HG03025 (cell line): ENCODE measurements around the gene CXCR2.
"Not testable (repeated sequence)": the region's sequence is repeated elsewhere in the genome, so short reads cannot be mapped to it uniquely, and the experiment has no call there.

Experiments used
- ATAC-seq: cut with Tn5 transposase; IDR thresholded peaks from one replicate; pipeline ENCODE4 v1.9.1; 2021; ENCODE audit warnings: mild to moderate bottlenecking, moderate library complexity; ENCODE audit not compliant: unreplicated experiment, low FRiP score

Gene CXCR2

GRCh38 chr2:218125626-218126080 lies at the start of gene CXCR2:
CXCR2 (plus strand) TSS chr2:218126028; CDS start chr2:218134802, 8,774 bp downstream.
- ATAC-seq: no peak

- no peak for ATAC-seq
Observed at GRCh38 chr2:218077464-218078216, 48.2 kb upstream of the CXCR2 start.

DNA sequence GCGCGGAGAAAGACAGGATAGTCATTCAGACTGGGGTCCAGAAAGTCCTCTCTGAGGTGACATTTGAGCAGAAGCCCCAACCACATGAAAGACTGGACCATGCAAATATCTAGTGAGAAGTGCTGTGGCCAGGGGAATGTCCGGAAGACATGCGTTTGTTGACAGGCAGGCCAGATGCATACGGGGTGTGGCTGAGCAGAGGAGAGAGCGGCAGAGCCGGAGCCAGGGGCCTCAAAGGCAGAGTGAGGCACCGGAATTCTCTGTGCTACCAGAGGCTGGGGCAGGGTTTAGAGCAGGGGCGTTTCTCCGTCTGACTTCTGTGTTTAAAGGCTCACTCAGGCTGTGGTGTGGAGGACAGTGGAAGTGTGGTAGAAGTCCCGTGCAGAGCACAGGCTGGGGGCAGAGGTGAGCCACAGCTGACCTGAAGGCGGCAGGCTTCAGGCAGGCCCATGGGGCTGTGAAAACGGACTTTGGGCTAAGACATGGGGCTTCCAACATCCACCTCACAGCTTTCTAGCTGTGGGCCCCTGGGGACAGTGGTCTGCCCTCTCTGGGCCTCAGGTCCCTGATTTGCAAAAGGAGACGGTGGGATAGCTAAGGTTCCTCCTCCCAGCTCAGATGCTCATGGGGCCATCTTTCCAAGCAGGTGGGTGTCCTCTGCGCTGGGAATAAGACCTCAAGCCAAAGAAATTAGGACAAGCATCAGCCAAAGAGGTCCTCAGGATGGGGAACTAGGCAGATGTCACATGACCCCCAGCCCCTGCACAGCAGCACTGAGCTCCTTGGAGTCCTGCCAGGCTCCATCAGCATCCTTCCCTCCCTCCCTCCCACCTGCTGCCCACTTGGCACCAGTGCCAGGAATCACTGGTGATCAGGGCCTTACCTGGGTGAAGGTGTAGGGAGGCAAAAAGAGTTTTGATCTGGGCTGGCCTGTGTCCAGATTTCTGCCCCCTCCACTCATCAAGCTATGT lies 45.6 kb upstream of the CXCR2 start:
- ATAC-seq: no peak

DNA sequence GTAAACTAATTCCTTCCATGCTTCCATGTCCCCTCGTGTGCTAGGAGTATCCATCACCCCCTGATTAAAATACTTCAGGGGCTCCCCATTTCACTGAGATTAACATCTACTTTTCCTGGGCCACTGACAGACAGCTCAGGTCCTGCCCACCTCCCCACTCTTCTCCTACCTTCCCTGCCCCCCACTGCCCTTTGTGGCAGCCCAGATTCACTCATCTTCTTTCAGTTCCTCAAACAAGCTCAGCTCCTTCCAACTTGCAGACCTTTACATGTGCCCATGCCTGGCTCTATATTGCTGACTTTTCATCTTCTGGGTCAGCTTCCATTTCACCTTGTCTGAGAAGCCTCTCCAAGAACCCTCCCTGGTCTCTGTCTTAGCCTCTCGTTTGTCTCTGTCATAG lies 44.8 kb upstream of the CXCR2 start:
- ATAC-seq: peak; percentile 85

DNA sequence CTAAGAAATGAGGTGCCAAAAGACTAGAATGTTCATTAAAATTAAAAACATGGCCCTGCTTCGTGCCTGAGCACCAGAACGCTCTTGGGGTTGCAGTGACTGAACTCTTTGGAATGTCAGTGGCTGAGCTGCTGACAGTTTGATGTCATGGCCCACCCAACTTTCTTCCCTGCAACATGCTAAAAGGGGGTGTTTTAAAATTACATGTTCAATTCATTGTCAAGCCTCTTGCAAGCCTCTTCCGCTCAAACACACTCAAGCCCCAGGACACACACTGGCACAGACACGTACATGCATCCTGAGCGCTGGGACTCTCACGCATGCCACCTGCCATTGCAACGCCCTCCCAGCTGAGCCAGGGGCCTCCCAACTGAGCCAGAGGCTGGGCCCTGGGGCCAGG lies 44.1 kb upstream of the CXCR2 start:
- no peak for ATAC-seq

DNA sequence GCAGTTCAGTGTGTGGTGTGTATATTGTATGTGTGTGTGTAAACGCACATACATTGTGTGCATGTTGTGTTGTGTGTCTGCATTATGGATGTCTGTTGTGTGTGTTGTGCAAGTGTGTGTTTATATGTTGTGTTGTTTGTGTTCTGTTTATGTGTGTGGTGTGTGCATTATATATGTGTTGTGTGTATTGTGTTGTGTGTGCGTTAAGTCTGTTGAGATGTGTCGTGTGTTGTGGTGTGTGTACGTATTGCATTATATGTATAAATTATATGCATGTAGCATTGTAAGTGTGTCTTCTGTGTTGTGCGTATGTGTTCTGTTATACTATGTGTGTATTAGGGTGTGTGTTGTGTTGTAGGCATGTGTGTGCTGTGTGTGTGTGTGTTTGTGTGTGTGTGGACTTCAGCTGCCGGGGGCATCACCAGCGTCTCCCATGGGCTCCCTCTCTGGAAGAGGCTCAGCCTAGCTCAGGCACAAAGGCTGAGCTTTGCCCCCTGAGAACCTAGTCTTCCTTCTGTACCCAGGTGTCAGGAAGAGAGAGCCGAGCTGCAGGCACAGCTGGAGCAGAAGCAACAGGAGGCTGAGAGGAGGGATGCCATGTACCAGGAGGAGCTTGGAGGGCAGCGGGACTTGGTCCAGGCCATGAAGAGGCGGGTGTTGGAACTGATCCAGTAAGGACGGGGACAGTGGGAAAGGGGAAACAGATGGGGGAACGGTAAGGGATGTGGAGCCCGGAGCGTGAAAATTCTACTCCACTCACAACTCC lies 43.1 kb upstream of the CXCR2 start:
- ATAC-seq: no peak

DNA sequence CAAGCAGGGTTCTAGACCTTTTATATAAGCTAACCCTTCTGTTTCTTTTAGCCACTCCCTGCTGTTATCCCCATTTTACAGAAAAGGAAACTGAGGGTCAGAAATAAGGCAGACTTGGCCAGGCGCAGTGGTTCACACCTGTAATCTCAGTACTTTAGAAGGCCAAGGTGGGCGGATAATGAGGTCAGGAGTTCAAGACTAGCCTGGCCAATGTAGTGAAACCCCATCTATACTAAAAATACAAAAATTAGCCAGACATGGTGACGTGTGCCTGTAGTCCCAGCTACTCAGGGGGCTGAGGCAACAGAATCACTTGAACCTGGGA lies 42.5 kb upstream of the CXCR2 start:
- no peak for ATAC-seq

- ATAC-seq: no peak
Observed at GRCh38 chr2:218086478-218086877, 39.4 kb upstream of the CXCR2 start.

- ATAC-seq: no peak
Observed at GRCh38 chr2:218089259-218089658, 36.6 kb upstream of the CXCR2 start.

- ATAC-seq: no peak
Observed at GRCh38 chr2:218091746-218092145, 34.1 kb upstream of the CXCR2 start.

DNA sequence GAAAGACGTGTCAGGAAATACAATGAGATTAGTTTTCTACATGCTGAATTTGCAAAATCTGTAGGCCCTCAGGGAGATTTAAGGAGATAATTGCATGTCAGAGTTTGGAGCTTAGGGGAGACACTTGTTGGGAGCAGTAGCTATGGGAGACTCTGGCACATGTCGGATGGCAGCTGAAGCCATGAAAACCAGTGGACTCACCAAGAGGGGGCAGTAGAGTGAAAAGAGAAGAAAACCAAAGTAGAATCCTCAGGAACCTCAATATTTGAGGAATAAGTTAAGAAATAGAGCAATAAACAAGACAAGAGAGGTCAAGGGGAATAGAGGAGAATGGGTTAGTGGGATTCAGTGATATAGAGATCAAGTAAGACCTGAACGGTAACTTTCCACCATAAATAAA lies 31.9 kb upstream of the CXCR2 start:
- no peak for ATAC-seq

DNA sequence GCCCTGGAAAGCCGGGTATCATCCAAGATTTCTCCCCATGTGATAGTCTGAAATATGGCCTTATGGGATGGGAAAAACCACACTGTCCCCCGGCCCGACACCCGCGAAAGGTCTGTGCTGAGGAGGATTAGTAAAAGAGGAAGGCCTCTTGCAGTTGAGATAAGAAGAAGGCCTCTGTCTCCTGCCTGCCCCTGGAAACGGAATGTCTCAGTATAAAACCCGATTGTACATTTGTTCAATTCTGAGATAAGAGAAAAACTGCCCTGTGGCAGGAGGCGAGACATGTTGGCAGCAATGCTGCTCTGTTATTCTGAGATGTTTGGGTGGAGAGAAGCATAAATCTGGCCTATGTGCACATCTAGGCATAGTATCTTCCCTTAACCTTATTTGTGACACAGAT lies 30.0 kb upstream of the CXCR2 start:
- no peak for ATAC-seq

DNA sequence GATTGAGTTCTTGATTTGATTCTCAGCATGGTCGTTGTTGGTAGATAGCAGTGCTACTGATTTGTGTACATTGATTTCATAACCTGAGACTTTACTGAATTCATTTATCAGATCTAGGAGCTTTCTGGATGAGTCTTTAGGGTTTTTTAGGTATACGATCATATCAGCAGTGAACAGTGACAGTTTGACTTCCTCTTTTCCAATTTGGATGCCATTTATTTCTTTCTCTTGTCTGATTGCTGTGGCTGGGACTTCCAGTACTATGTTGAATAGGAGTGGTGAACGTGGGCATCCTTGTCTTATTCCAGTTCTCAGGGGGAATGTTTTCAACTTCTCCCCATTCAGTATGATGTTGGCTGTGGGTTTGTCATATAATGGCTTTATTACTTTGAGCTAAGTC lies 27.9 kb upstream of the CXCR2 start:
- no peak for ATAC-seq

- not testable (repeated sequence) for ATAC-seq
Observed at GRCh38 chr2:218108834-218109233, 17.0 kb upstream of the CXCR2 start.

GRCh38 chr2:218121789-218122188 lies 4.0 kb upstream of the CXCR2 start:
- not testable (repeated sequence) for ATAC-seq

- ATAC-seq: not testable (repeated sequence)
Observed at GRCh38 chr2:218122286-218122685, 3.5 kb upstream of the CXCR2 start.

- ATAC-seq: no peak
Observed at GRCh38 chr2:218123986-218124385, 1.8 kb upstream of the CXCR2 start.

GRCh38 chr2:218125095-218125494 lies 733 bp upstream of the CXCR2 start:
- ATAC-seq: no peak

GRCh38 chr2:218127929-218128455 lies 2.2 kb downstream of the CXCR2 start:
- no peak for ATAC-seq

- ATAC-seq: no peak
Observed at GRCh38 chr2:218128781-218129457, 3.1 kb downstream of the CXCR2 start.
